Spleen (tissue), 11 donors: Measurements from ENCODE around the gene AKT1. TPM values are rescaled to one million over a fixed set of nuclear protein-coding genes. Genes with fewer than 3 reads are reported as not detected.

ENCODE experiments used
- DNase-seq: peaks from one replicate; pipeline ENCODE4 v3.0.0-alpha.2; 2020
- H3K27ac ChIP-seq, 8 donors: fragments of 200-600 bp; sonication (generic) in 7 of 8; 1 replicate in 4 of 8; 2 replicates in 4 of 8; pipeline versions ENCODE4 v1.5.0 to v1.8.0; 2016 to 2021; ENCODE audit warnings: inconsistent platforms in 4 of 8, mild to moderate bottlenecking in 4 of 8, moderate library complexity in 1 of 8
- H3K27me3 ChIP-seq, 7 donors: fragments of 200-600 bp; sonication (generic) in 6 of 7; replicated peaks in 1 of 7; 1 replicate in 4 of 7; 2 replicates in 3 of 7; pipeline versions ENCODE4 v1.5.0 to v1.8.0; 2016 to 2021; ENCODE audit warnings: inconsistent platforms in 3 of 7, mild to moderate bottlenecking in 1 of 7
- H3K36me3 ChIP-seq, 6 donors: fragments of 200-600 bp; sonication (generic) in 5 of 6; 1 replicate in 4 of 6; 2 replicates in 2 of 6; pipeline versions ENCODE4 v1.5.0 to v1.8.0; 2016 to 2021; ENCODE audit warnings: inconsistent platforms in 2 of 6
- H3K4me1 ChIP-seq, 6 donors: fragments of 200-600 bp; sonication (generic) in 5 of 6; 1 replicate in 3 of 6; 2 replicates in 3 of 6; pipeline versions ENCODE4 v1.5.0 to v1.8.0; 2016 to 2021; ENCODE audit warnings: inconsistent platforms in 3 of 6
- H3K4me3 ChIP-seq, 8 donors: fragments of 200-600 bp; sonication (generic) in 7 of 8; 1 replicate in 4 of 8; 2 replicates in 4 of 8; pipeline versions ENCODE4 v1.5.0 to v1.8.0; 2016 to 2021; ENCODE audit warnings: inconsistent platforms in 4 of 8, mild to moderate bottlenecking in 4 of 8, moderate library complexity in 2 of 8
- H3K9me3 ChIP-seq, 8 donors: fragments of 200-600 bp; sonication (generic) in 7 of 8; 1 replicate in 4 of 8; 2 replicates in 4 of 8; pipeline versions ENCODE4 v1.5.0 to v1.8.0; 2016 to 2021; ENCODE audit warnings: inconsistent platforms in 4 of 8
- POLR2A ChIP-seq, 3 donors: fragments of 450-650 bp; IDR thresholded peaks; one replicate each; pipeline ENCODE4 v1.5.1; 2017; ENCODE audit warnings: antibody characterized with exemption in 3 of 3, mild to moderate bottlenecking in 1 of 3
- POLR2AphosphoS5 ChIP-seq, 3 donors: sonication (generic); formaldehyde crosslinking; IDR thresholded peaks; one replicate each; pipeline ENCODE4 v1.5.1; 2017; ENCODE audit warnings: antibody characterized with exemption in 3 of 3
- WGBS, 5 donors: extraction: QIAGEN DNeasy Blood & Tissue Kit in 3 of 5; methylation state at CpG; one replicate each; pipeline versions ENCODE4 v1.1.5 to v1.1.7; 2013 to 2018; 5-methylcytosine and 5-hydroxymethylcytosine counted together
- intact Hi-C: fragments of 100-400 bp; cut with DNase I; formaldehyde crosslinking; loops from one replicate; pipeline ENCODE4 v1.15.0; 2023; ENCODE audit warnings: low total_unique reads
- polyA plus RNA-seq, 3 donors: library from polyadenylated mRNA; stranded (reverse); fragments of 200-250 nt; gene quantifications; one replicate each; pipeline ENCODE4 v1.2.1, GENCODE V29; 2013
- total RNA-seq, 7 donors: library from RNA; depleted of rRNA in 3 of 7; stranded (reverse); fragments of >200 nt in 3 of 7; fragmentation: NEBNext Ultra II Directional in 4 of 7; extraction: Animal tissue kit (Norgen Biotek cat#: 25700) in 4 of 7; gene quantifications; one replicate each; pipeline versions ENCODE4 v1.1.0 to v1.2.1, GENCODE V29; 2016 to 2021
- TF ChIP-seq, protein P1 (sequence below), 11 experiments: fragments of 200-600 bp in 7 of 11; fragments of 450-650 bp in 4 of 11; sonication (generic) in 4 of 11; IDR thresholded peaks in 8 of 11; conservative IDR thresholded peaks in 3 of 11; 1 replicate in 7 of 11; 2 replicates in 4 of 11; pipeline versions ENCODE4 v1.4.0 to v1.8.0; 2016 to 2021; ENCODE audit warnings: antibody characterized with exemption in 11 of 11, inconsistent platforms in 4 of 11, mild to moderate bottlenecking in 1 of 11
- donor health status: healthy with polysubstance abuse.
- donor health status: DM: no; HTN: no; CAD: no; lungs with moderate emphysema.
- donor health status: DM: no; HTN: no; CAD: no.
- donor health status: Bipolar disorder and iron deficiency.
- donor health status: healthy.
- donor health status: DM: no; HTN: no; CAD: no.
- donor health status: DM: yes; HTN: yes; CAD: no.

AKT1 gene
- total and polyA plus RNA-seq, 10 donors = 56.2 to 184 (median 115) TPM

GRCh38 chr14:104789752-104790743 lies 5.5 kb downstream of the AKT1 start:
- intact Hi-C loops = no loop called here
- no peak for DNase-seq
- H3K4me3 ChIP-seq = no peak overlapping the region
- WGBS, 5 donors = 81 to 89% (median 86%) methylated on average over 8 to 31 of the region's 31 CpGs
- peaks cover 0 to 73% (median 17%) of the 10 kb centered on the region in 6 donors for H3K36me3 ChIP-seq
- H3K27me3 ChIP-seq = no peaks in the 10 kb centered on the region
- H3K4me1 ChIP-seq = peaks cover 63 to 99% (median 95%) of the 10 kb centered on the region in 6 donors
- H3K27ac ChIP-seq = peak overlapping the region in 3 of 8 donors; percentile 9 to 21 (median 10)
- H3K9me3 ChIP-seq = no peaks in the 10 kb centered on the region
- TF ChIP-seq POLR2A (IDR thresholded peaks at IDR 0.05) = no peak
- TF ChIP-seq, protein P1, sequence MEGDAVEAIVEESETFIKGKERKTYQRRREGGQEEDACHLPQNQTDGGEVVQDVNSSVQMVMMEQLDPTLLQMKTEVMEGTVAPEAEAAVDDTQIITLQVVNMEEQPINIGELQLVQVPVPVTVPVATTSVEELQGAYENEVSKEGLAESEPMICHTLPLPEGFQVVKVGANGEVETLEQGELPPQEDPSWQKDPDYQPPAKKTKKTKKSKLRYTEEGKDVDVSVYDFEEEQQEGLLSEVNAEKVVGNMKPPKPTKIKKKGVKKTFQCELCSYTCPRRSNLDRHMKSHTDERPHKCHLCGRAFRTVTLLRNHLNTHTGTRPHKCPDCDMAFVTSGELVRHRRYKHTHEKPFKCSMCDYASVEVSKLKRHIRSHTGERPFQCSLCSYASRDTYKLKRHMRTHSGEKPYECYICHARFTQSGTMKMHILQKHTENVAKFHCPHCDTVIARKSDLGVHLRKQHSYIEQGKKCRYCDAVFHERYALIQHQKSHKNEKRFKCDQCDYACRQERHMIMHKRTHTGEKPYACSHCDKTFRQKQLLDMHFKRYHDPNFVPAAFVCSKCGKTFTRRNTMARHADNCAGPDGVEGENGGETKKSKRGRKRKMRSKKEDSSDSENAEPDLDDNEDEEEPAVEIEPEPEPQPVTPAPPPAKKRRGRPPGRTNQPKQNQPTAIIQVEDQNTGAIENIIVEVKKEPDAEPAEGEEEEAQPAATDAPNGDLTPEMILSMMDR (IDR thresholded peaks at IDR 0.05 in 8 of 11, conservative IDR thresholded peaks at IDR 0.05 in 3 of 11) = no peak
- TF ChIP-seq POLR2AphosphoS5 (IDR thresholded peaks at IDR 0.05) = peak in 1 of 3 donors; percentile 17

DNA sequence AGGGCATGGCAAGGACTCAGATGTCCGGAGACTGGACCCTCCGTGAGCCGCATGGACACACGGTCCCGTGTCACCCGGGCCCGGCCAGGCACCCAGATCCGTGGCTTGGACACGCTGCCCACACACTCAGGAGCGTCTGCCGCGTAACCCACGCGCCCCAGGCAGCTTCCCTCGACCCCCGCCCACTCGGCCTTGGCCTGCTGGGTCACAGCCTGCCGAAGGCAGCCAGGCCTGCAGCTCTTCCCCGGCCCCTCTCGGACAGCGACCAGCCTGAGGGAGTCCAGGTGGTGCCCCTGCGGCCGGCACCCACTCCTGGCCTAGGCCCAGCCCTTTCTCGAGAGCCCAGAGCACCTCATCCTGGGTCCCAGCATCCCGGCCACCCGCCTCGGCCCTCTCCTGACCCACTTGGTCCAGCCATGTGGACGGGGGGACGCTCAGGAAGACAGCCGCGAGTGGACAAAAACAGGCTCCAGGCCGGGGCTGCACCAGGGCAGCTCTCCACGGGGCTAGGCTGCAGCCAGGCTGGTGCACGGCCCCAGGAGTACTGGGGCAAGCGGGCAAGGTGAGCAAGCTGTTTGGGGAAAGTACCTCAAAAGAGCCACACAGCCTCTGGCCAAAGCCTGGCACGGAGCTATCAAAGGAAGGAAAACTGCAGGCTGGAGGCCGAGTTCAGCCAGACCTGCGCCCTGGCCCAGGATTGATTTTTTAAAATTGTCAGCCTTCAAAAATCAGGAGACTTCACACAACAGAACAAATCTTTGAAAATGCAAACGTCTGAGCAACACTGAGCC lies 6.5 kb downstream of the AKT1 start:
- peak in 1 of 3 donors; percentile 31 for TF ChIP-seq POLR2AphosphoS5 (IDR thresholded peaks at IDR 0.05)
- TF ChIP-seq POLR2A (IDR thresholded peaks at IDR 0.05) = no peak
- TF ChIP-seq, protein P1 (IDR thresholded peaks at IDR 0.05 in 8 of 11, conservative IDR thresholded peaks at IDR 0.05 in 3 of 11) = no peak
- Histone ChIP-seq H3K36me3 (peaks cover 0 to 82% (median 17%) of the 10 kb centered on the region in 6 donors), H3K4me3 (no peak overlapping the region), H3K27ac (peak overlapping the region in 2 of 8 donors; percentile 70 to 84), H3K4me1 (peaks cover 56 to 100% (median 93%) of the 10 kb centered on the region in 6 donors), H3K9me3 (no peaks in the 10 kb centered on the region), H3K27me3 (no peaks in the 10 kb centered on the region)
- 74 to 84% (median 77%) methylated on average over 32 to 39 of the region's 39 CpGs for WGBS, 5 donors
- intact Hi-C loops = no loop called here
- DNase-seq = no peak

DNA sequence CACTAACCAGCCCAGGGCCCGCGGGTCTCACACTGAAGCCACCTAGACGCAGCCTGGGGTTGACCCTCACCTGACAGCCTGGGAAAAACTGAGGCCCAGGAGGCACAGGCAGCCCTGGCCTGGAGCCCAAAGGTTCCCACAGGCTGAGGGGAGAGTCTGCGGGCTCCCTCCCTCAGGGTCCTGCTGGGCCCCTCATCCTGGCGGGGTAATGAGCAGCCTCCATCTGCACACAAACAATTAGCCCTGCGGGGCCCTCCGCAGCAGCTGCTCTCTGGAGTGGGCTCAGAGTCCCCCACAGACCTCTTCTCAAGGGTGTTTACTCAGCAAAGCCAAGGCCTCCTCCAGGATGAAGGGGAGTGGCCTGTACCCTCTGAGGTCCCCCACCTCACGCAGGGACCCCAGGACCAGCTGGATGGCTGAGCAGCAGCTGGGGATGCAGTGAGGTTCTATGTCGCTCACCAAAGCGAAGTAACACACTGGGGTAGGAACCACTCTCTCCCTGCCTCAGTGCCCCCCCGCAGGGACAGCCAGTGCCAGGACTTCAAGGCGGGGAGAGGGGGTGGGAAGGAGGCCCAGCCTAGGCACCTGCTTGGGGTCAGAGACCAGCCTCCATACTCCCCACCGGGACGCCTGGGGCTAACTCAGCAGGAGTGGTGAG lies 7.3 kb downstream of the AKT1 start:
- Histone ChIP-seq H3K4me1 (peaks cover 49 to 99% (median 88%) of the 10 kb centered on the region in 6 donors), H3K27ac (peak overlapping the region in 7 of 8 donors; percentile 16 to 84 (median 65)), H3K27me3 (no peaks in the 10 kb centered on the region), H3K36me3 (peaks cover 0 to 90% (median 17%) of the 10 kb centered on the region in 6 donors), H3K4me3 (peak overlapping the region in 1 of 8 donors; percentile 43), H3K9me3 (no peaks in the 10 kb centered on the region)
- intact Hi-C loops = no loop called here
- WGBS, 5 donors = 87 to 92% (median 91%) methylated on average over 11 to 14 of the region's 14 CpGs
- DNase-seq = no peak
- TF ChIP-seq, protein P1 (IDR thresholded peaks at IDR 0.05 in 8 of 11, conservative IDR thresholded peaks at IDR 0.05 in 3 of 11) = no peak
- TF ChIP-seq POLR2AphosphoS5 (IDR thresholded peaks at IDR 0.05) (no peak), POLR2A (IDR thresholded peaks at IDR 0.05) (no peak)
